Stimulated activated CD4-positive, alpha-beta T cell treated with anti-CD3 and anti-CD28 coated beads, Interleukin-12 subunit alpha, Interleukin-12 subunit beta, amount 100 ng/mL, for 4 hours (primary cell): ENCODE data around the gene EPN2.
"Not testable (repeated sequence)": the region's sequence is repeated elsewhere in the genome, so short reads cannot be mapped to it uniquely, and the experiment has no call there.

Experiments used
- DNase-seq: peaks from one replicate; pipeline ENCODE4 v3.0.0-alpha.2; 2020

The EPN2 gene

GRCh38 chr17:19269641-19270040 is 32.5 kb downstream of the EPN2 start:
- DNase-seq: no peak

GRCh38 chr17:19270347-19270703 is 33.2 kb downstream of the EPN2 start:
- no peak for DNase-seq

- DNase-seq: no peak
These were observed 33.8 kb downstream of the EPN2 start for GRCh38 chr17:19270704-19271611.

GRCh38 chr17:19271780-19272357 is 34.7 kb downstream of the EPN2 start:
- DNase-seq: no peak

GRCh38 chr17:19273731-19274130 is 36.6 kb downstream of the EPN2 start:
- no peak for DNase-seq

GRCh38 chr17:19274893-19275292 is 37.7 kb downstream of the EPN2 start:
- DNase-seq: no peak

GRCh38 chr17:19275457-19276127 is 38.4 kb downstream of the EPN2 start:
- DNase-seq: no peak

GRCh38 chr17:19278284-19278683 is 41.1 kb downstream of the EPN2 start:
- DNase-seq: not testable (repeated sequence)

GRCh38 chr17:19278729-19279128 is 41.6 kb downstream of the EPN2 start:
- no peak for DNase-seq

- DNase-seq: no peak
These were observed 44.0 kb downstream of the EPN2 start for GRCh38 chr17:19281161-19281560.

GRCh38 chr17:19284005-19284959 is 47.1 kb downstream of the EPN2 start:
- no peak for DNase-seq

- no peak for DNase-seq
These were observed 48.2 kb downstream of the EPN2 start for GRCh38 chr17:19285213-19285900.

- DNase-seq: no peak
These were observed 49.7 kb downstream of the EPN2 start for GRCh38 chr17:19286751-19287341.

- DNase-seq: no peak
These were observed 50.5 kb downstream of the EPN2 start for GRCh38 chr17:19287651-19288050.

- no peak for DNase-seq
These were observed 51.3 kb downstream of the EPN2 start for GRCh38 chr17:19288453-19288852.

GRCh38 chr17:19290066-19290705 is 53.0 kb downstream of the EPN2 start:
- no peak for DNase-seq

- no peak for DNase-seq
These were observed 54.6 kb downstream of the EPN2 start for GRCh38 chr17:19291646-19292376.

- no peak for DNase-seq
These were observed 55.2 kb downstream of the EPN2 start for GRCh38 chr17:19292377-19292711.

GRCh38 chr17:19294443-19294842 is 57.3 kb downstream of the EPN2 start:
- no peak for DNase-seq

- DNase-seq: no peak
These were observed 58.4 kb downstream of the EPN2 start for GRCh38 chr17:19295473-19296135.
